Esophagus squamous epithelium (tissue), 5 donors: ENCODE measurements around the gene RBBP8. TPM values are rescaled to one million over a fixed set of nuclear protein-coding genes. Genes with fewer than 3 reads are reported as not detected.
A peak's percentile ranks its signal among the peaks of the same experiment; 100 is the strongest.

Source experiments
- DNase-seq: peaks from one replicate; lab custom pipeline; 2025; lab: John Stamatoyannopoulos, UW
- H3K27ac ChIP-seq, 4 donors: fragments of 200-600 bp; sonication (generic); one replicate each; pipeline ENCODE4 v1.5.1; 2016 to 2019; ENCODE audit warnings: mild to moderate bottlenecking in 1 of 4
- H3K27me3 ChIP-seq, 4 donors: fragments of 200-600 bp; sonication (generic); 1 replicate in 3 of 4; 2 replicates in 1 of 4; pipeline versions ENCODE4 v1.5.1 to v1.6.0; 2017 to 2021; ENCODE audit warnings: antibody characterized with exemption in 1 of 4
- H3K36me3 ChIP-seq, 3 donors: fragments of 200-600 bp; sonication (generic); one replicate each; pipeline ENCODE4 v1.5.1; 2016 to 2019
- H3K4me1 ChIP-seq, 3 donors: fragments of 200-600 bp; sonication (generic); one replicate each; pipeline ENCODE4 v1.5.1; 2017 to 2019
- H3K4me3 ChIP-seq, 4 donors: fragments of 200-600 bp; sonication (generic); 1 replicate in 3 of 4; 2 replicates in 1 of 4; pipeline ENCODE4 v1.5.1; 2016 to 2019; ENCODE audit warnings: mild to moderate bottlenecking in 2 of 4, moderate library complexity in 1 of 4
- H3K9me3 ChIP-seq, 3 donors: fragments of 200-600 bp; sonication (generic); one replicate each; pipeline ENCODE4 v1.5.1; 2016 to 2019
- CTCF ChIP-seq, 6 experiments: fragments of 450-650 bp in 4 of 6; fragments of 200-600 bp in 2 of 6; sonication (generic) in 2 of 6; IDR thresholded peaks; one replicate each; pipeline ENCODE4 v1.5.1; 2016 to 2019; ENCODE audit warnings: antibody characterized with exemption in 6 of 6, mild to moderate bottlenecking in 4 of 6, moderate library complexity in 4 of 6
- POLR2A ChIP-seq, 4 donors: fragments of 450-650 bp; IDR thresholded peaks; one replicate each; pipeline ENCODE4 v1.6.1; 2017; ENCODE audit warnings: antibody characterized with exemption in 4 of 4, mild to moderate bottlenecking in 4 of 4, moderate library complexity in 3 of 4
- WGBS, 2 donors: methylation state at CpG; one replicate each; pipeline ENCODE4 v1.1.5; 2018; 5-methylcytosine and 5-hydroxymethylcytosine counted together
- intact Hi-C: fragments of 100-400 bp; cut with DNase I; formaldehyde crosslinking; loops from one replicate; pipeline ENCODE4 v1.15.0; 2022
- total RNA-seq, 4 donors: library from RNA; depleted of rRNA; stranded (reverse); fragments of >200 nt; gene quantifications; one replicate each; pipeline ENCODE4 v1.1.0, GENCODE V29; 2016
- donor health status: DM: yes; HTN: yes; CAD: no.

The RBBP8 gene
- total RNA-seq, 4 donors from 2014 or later, result 22.3 to 69.8 (median 53.2) TPM

GRCh38 chr18:22974707-22975106 is 41.6 kb downstream of the RBBP8 start:
- peaks cover 0 to 37% (median 0%) of the 10 kb centered on the region in 3 donors for H3K36me3 ChIP-seq
- TF ChIP-seq POLR2A (IDR thresholded peaks at IDR 0.05) (no peak), CTCF (IDR thresholded peaks at IDR 0.05) (no peak)
- DNase-seq, result no peak
- no peak overlapping the region for H3K4me3 ChIP-seq
- no peaks in the 10 kb centered on the region for H3K27me3 ChIP-seq
- no peak overlapping the region for H3K27ac ChIP-seq
- H3K9me3 ChIP-seq, result no peaks in the 10 kb centered on the region
- H3K4me1 ChIP-seq, result peaks cover 0 to 19% (median 8%) of the 10 kb centered on the region in 3 donors
- intact Hi-C loops, result no loop called here
- WGBS, 2 donors, result 94 to 95% methylated on average over 5 of the region's 5 CpGs

DNA sequence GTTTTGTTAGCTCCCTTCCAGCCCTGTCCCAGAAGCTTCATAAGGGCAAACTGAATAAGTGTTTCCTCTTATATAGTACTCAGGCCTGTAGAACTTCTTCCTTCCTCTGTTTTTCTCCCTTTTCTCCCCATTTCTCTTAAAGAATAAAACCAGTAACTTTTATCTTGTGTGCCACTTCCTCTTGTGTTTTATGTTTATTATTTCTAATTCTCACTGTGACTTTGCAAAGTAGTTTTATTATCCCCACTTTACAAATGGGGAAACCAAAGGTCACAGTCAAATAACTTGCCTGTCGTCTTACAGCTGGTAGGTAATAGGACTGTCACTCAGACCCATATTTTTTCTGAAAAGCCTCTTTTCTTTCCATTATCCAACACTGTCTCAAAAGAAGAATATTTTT is 42.4 kb downstream of the RBBP8 start:
- H3K27me3 ChIP-seq, result no peaks in the 10 kb centered on the region
- H3K27ac ChIP-seq, result no peak overlapping the region
- no peak for DNase-seq
- H3K4me1 ChIP-seq, result peaks cover 0 to 19% (median 8%) of the 10 kb centered on the region in 3 donors
- H3K36me3 ChIP-seq, result peaks cover 0 to 29% (median 0%) of the 10 kb centered on the region in 3 donors
- no peak for TF ChIP-seq POLR2A (IDR thresholded peaks at IDR 0.05)
- TF ChIP-seq CTCF (IDR thresholded peaks at IDR 0.05), result no peak
- 81 to 100% methylated on average over 1 of the region's 1 CpG for WGBS, 2 donors
- intact Hi-C loops, result no loop called here
- H3K4me3 ChIP-seq, result no peak overlapping the region
- H3K9me3 ChIP-seq, result no peaks in the 10 kb centered on the region

DNA sequence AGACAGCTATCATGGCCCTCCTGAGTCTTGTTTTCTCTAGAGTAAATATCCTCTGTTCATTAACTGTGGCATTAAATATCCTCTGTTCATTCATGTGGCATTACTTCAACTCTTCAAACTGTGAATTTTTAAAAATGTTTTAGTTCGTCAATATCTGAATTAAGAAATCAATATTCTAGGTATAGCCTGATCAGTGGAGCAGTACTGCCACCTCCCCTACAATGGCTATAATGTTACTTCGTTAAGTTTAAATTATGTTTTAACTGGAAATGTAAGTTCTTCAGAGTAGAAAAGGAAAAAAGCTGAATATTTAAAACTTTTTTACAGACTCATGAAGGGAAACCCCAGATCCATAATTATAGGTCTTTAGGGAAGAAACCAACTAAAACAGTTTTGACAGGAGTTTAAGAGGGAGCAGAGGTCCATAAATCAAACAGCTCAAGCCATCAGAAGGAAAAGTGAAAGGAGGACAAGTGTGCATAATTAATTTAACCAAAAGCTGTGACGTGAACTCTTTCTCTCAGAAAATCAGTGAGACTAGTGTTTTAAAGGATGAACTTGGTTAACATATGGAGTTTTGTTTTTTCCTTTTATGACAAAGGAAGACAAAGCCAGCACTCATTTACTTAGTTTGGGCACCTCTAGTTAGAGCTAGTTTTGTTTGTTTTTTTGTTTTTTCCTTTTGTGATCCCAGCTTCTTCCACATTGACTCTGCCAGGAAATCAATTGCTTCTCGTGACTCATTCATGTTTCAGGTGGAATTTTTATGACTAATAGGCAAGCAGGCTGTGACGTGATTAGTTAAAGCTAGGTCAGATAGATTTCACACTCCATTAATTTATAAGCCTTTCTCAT is 44.9 kb downstream of the RBBP8 start:
- WGBS, 2 donors, result 29 to 38% methylated on average over 5 of the region's 5 CpGs
- TF ChIP-seq CTCF (IDR thresholded peaks at IDR 0.05) (no peak), POLR2A (IDR thresholded peaks at IDR 0.05) (no peak)
- H3K36me3 ChIP-seq, result peaks cover 0 to 24% (median 0%) of the 10 kb centered on the region in 3 donors
- H3K27ac ChIP-seq, result peak overlapping the region; percentile 0 to 77 (median 64)
- H3K9me3 ChIP-seq, result no peaks in the 10 kb centered on the region
- DNase-seq, result no peak
- H3K27me3 ChIP-seq, result no peaks in the 10 kb centered on the region
- H3K4me3 ChIP-seq, result peak overlapping the region in 1 of 4 donors; percentile 10
- intact Hi-C loops, result no loop called here
- peaks cover 0 to 19% (median 8%) of the 10 kb centered on the region in 3 donors for H3K4me1 ChIP-seq

GRCh38 chr18:22980394-22980793 is 47.3 kb downstream of the RBBP8 start:
- no peak for DNase-seq
- no peak for TF ChIP-seq CTCF (IDR thresholded peaks at IDR 0.05)
- no peak for TF ChIP-seq POLR2A (IDR thresholded peaks at IDR 0.05)
- no peaks in the 10 kb centered on the region for H3K9me3 ChIP-seq
- no peak overlapping the region for H3K4me3 ChIP-seq
- H3K36me3 ChIP-seq, result peaks cover 0 to 27% (median 0%) of the 10 kb centered on the region in 3 donors
- 86% methylated on average over 1 of the region's 1 CpG; no CpG with 5 or more reads in 1 of the 2 donors for WGBS, 2 donors
- no peak overlapping the region for H3K27ac ChIP-seq
- peaks cover 0 to 19% (median 8%) of the 10 kb centered on the region in 3 donors for H3K4me1 ChIP-seq
- intact Hi-C loops, result loop anchor here (5.0 kb wide), 1 partner anchor 168 kb away; no protein-coding TSS in a partner anchor
- no peaks in the 10 kb centered on the region for H3K27me3 ChIP-seq
